Thyroid gland (tissue), 4 donors: Measurements from ENCODE around the gene UTS2B. TPM values are rescaled to one million over a fixed set of nuclear protein-coding genes. Genes with fewer than 3 reads are reported as not detected.

Experiments
- DNase-seq, 2 donors: peaks; one replicate each; pipeline ENCODE4 v3.0.0-alpha.2; 2019
- H3K27ac ChIP-seq, 3 donors: fragments of 200-600 bp; sonication (generic); 1 replicate in 2 of 3; 2 replicates in 1 of 3; pipeline ENCODE4 v1.5.1; 2016 to 2019; ENCODE audit warnings: mild to moderate bottlenecking in 1 of 3, moderate library complexity in 1 of 3
- H3K27me3 ChIP-seq: fragments of 200-600 bp; sonication (generic); one replicate; pipeline ENCODE4 v1.5.1; 2019
- H3K36me3 ChIP-seq, 2 donors: fragments of 200-600 bp; sonication (generic); one replicate each; pipeline ENCODE4 v1.5.1; 2016 to 2019
- H3K4me1 ChIP-seq, 2 donors: fragments of 200-600 bp; sonication (generic); one replicate each; pipeline ENCODE4 v1.5.1; 2017 to 2019
- H3K4me3 ChIP-seq, 3 donors: fragments of 200-600 bp; sonication (generic); replicated peaks in 1 of 3; 1 replicate in 2 of 3; 2 replicates in 1 of 3; pipeline ENCODE4 v1.5.1; 2016; ENCODE audit warnings: mild to moderate bottlenecking in 1 of 3
- H3K9me3 ChIP-seq: fragments of 200-600 bp; sonication (generic); one replicate; pipeline ENCODE4 v1.5.1; 2017
- CTCF ChIP-seq, 6 experiments: fragments of 200-600 bp in 3 of 6; fragments of 450-650 bp in 3 of 6; sonication (generic) in 3 of 6; IDR thresholded peaks; one replicate each; pipeline ENCODE4 v1.5.1; 2016 to 2019; ENCODE audit warnings: antibody characterized with exemption in 6 of 6, mild to moderate bottlenecking in 2 of 6, inconsistent platforms in 1 of 6, moderate library complexity in 1 of 6
- POLR2A ChIP-seq, 2 donors: fragments of 450-650 bp; IDR thresholded peaks; one replicate each; pipeline ENCODE4 v1.6.1; 2017; ENCODE audit warnings: antibody characterized with exemption in 2 of 2, mild to moderate bottlenecking in 2 of 2, moderate library complexity in 1 of 2
- WGBS, 2 donors: methylation state at CpG; one replicate each; pipeline ENCODE4 v1.1.5; 2017; 5-methylcytosine and 5-hydroxymethylcytosine counted together
- intact Hi-C: fragments of 100-400 bp; cut with DNase I; formaldehyde crosslinking; loops from one replicate; pipeline ENCODE4 v1.15.1; 2023
- total RNA-seq, 4 donors: library from RNA; depleted of rRNA; stranded (reverse); fragments of >200 nt; gene quantifications; one replicate each; pipeline ENCODE4 v1.2.3, GENCODE V29; 2016

The UTS2B gene
- total RNA-seq, 4 donors from 2014 or later = 0.27 to 2.0 (median 1.4) TPM; not detected in 1

GRCh38 chr3:191316876-191317603 is 13.3 kb downstream of the UTS2B start:
- H3K9me3 ChIP-seq = no peaks in the 10 kb centered on the region
- H3K4me1 ChIP-seq = no peaks in the 10 kb centered on the region
- intact Hi-C loops = no loop called here
- H3K36me3 ChIP-seq = no peaks in the 10 kb centered on the region
- DNase-seq = no peak
- H3K27ac ChIP-seq = no peak overlapping the region
- H3K4me3 ChIP-seq = no peak overlapping the region
- no peak for TF ChIP-seq CTCF (IDR thresholded peaks at IDR 0.05)
- no peak for TF ChIP-seq POLR2A (IDR thresholded peaks at IDR 0.05)
- H3K27me3 ChIP-seq = no peaks in the 10 kb centered on the region
- WGBS, 2 donors = 94 to 97% methylated on average over 16 to 19 of the region's 40 CpGs

- H3K27me3 ChIP-seq = no peaks in the 10 kb centered on the region
- no peak for DNase-seq
- intact Hi-C loops = no loop called here
- WGBS, 2 donors = 82 to 90% methylated on average over 5 of the region's 5 CpGs
- no peak overlapping the region for H3K4me3 ChIP-seq
- H3K36me3 ChIP-seq = no peaks in the 10 kb centered on the region
- no peaks in the 10 kb centered on the region for H3K4me1 ChIP-seq
- no peak for TF ChIP-seq CTCF (IDR thresholded peaks at IDR 0.05)
- no peak for TF ChIP-seq POLR2A (IDR thresholded peaks at IDR 0.05)
- H3K9me3 ChIP-seq = no peaks in the 10 kb centered on the region
- no peak overlapping the region for H3K27ac ChIP-seq
These were observed 16.1 kb downstream of the UTS2B start for GRCh38 chr3:191314109-191314728.

- Histone ChIP-seq H3K27me3 (no peaks in the 10 kb centered on the region), H3K4me1 (no peaks in the 10 kb centered on the region), H3K4me3 (no peak overlapping the region), H3K9me3 (no peaks in the 10 kb centered on the region), H3K27ac (no peak overlapping the region), H3K36me3 (no peaks in the 10 kb centered on the region)
- TF ChIP-seq CTCF (IDR thresholded peaks at IDR 0.05) = no peak
- no peak for TF ChIP-seq POLR2A (IDR thresholded peaks at IDR 0.05)
- DNase-seq = no peak
- 95% methylated on average over 2 of the region's 2 CpGs for WGBS, 2 donors
- intact Hi-C loops = no loop called here
These were observed 17.0 kb downstream of the UTS2B start for GRCh38 chr3:191313296-191313695.

GRCh38 chr3:191307341-191307740 is 23.0 kb downstream of the UTS2B start:
- no peak for TF ChIP-seq POLR2A (IDR thresholded peaks at IDR 0.05)
- no peak for TF ChIP-seq CTCF (IDR thresholded peaks at IDR 0.05)

GRCh38 chr3:191306428-191306827 is 23.9 kb downstream of the UTS2B start:
- Histone ChIP-seq H3K4me1 (no peaks in the 10 kb centered on the region), H3K27me3 (no peaks in the 10 kb centered on the region), H3K36me3 (no peaks in the 10 kb centered on the region), H3K4me3 (no peak overlapping the region), H3K9me3 (no peaks in the 10 kb centered on the region), H3K27ac (no peak overlapping the region)
- intact Hi-C loops = no loop called here
- 85% methylated on average over 4 of the region's 4 CpGs for WGBS, 2 donors
- no peak for TF ChIP-seq POLR2A (IDR thresholded peaks at IDR 0.05)
- no peak for TF ChIP-seq CTCF (IDR thresholded peaks at IDR 0.05)
- no peak for DNase-seq

More at GRCh38 chr3:191307341-191307740, 23.0 kb downstream of the UTS2B start:
- Histone ChIP-seq H3K27ac (no peak overlapping the region), H3K27me3 (no peaks in the 10 kb centered on the region), H3K36me3 (no peaks in the 10 kb centered on the region), H3K9me3 (no peaks in the 10 kb centered on the region), H3K4me1 (no peaks in the 10 kb centered on the region), H3K4me3 (no peak overlapping the region)
- WGBS, 2 donors = 83 to 84% methylated on average over 4 of the region's 4 CpGs
- no peak for DNase-seq
- intact Hi-C loops = no loop called here
